ENCODE results near the gene TBC1D16.

GRCh38 chr17:79910985-79911361 is 124.7 kb downstream of the TBC1D16 start:
- TF ChIP-seq, protein P1, sequence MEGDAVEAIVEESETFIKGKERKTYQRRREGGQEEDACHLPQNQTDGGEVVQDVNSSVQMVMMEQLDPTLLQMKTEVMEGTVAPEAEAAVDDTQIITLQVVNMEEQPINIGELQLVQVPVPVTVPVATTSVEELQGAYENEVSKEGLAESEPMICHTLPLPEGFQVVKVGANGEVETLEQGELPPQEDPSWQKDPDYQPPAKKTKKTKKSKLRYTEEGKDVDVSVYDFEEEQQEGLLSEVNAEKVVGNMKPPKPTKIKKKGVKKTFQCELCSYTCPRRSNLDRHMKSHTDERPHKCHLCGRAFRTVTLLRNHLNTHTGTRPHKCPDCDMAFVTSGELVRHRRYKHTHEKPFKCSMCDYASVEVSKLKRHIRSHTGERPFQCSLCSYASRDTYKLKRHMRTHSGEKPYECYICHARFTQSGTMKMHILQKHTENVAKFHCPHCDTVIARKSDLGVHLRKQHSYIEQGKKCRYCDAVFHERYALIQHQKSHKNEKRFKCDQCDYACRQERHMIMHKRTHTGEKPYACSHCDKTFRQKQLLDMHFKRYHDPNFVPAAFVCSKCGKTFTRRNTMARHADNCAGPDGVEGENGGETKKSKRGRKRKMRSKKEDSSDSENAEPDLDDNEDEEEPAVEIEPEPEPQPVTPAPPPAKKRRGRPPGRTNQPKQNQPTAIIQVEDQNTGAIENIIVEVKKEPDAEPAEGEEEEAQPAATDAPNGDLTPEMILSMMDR (IDR thresholded peaks at IDR 0.05): no peak
- no peak for TF ChIP-seq POLR2A (IDR thresholded peaks at IDR 0.05)

Measured in Peyer's patch (tissue), 4 donors.